ENCODE results near the gene VASH2.
"Not testable (repeated sequence)": the region's sequence is repeated elsewhere in the genome, so short reads cannot be mapped to it uniquely, and the experiment has no call there.

Gene VASH2

GRCh38 chr1:213008564-213008963, 58.2 kb downstream of the VASH2 start:
- no peak for TF ChIP-seq CTCF (IDR thresholded peaks at IDR 0.05; ENCODE audit: low read depth, low read length)
- DNase-seq (ENCODE audit: low read depth, low spot score): no peak
- H3K4me3 ChIP-seq (ENCODE audit: low read depth, low read length): no peak overlapping the region
- in situ Hi-C loops (cut with HindIII; ENCODE audit: low sequenced_read_pairs): no loop called here

GRCh38 chr1:213014642-213015041, 64.3 kb downstream of the VASH2 start:
- peak; percentile 29 for DNase-seq (ENCODE audit: low read depth, low spot score)
- peak overlapping the region; percentile 66 for H3K4me3 ChIP-seq (ENCODE audit: low read depth, low read length)
- in situ Hi-C loops (cut with HindIII; ENCODE audit: low sequenced_read_pairs): no loop called here
- TF ChIP-seq CTCF (IDR thresholded peaks at IDR 0.05; ENCODE audit: low read depth, low read length): no peak

GRCh38 chr1:213015099-213016050, 65.0 kb downstream of the VASH2 start, which contains the start of gene ANGEL2:
ANGEL2 (minus strand) TSS chr1:213015867; CDS start chr1:213015671, 196 bp downstream.
- in situ Hi-C loops (cut with HindIII; ENCODE audit: low sequenced_read_pairs): no loop called here
- no peak for TF ChIP-seq CTCF (IDR thresholded peaks at IDR 0.05; ENCODE audit: low read depth, low read length)
- H3K4me3 ChIP-seq (ENCODE audit: low read depth, low read length): peak within 1 kb of the TSS; percentile 66
- peak; percentile 98 for DNase-seq (ENCODE audit: low read depth, low spot score)

- no peak for TF ChIP-seq CTCF (IDR thresholded peaks at IDR 0.05; ENCODE audit: low read depth, low read length)
Measured at GRCh38 chr1:213017447-213018273, 67.3 kb downstream of the VASH2 start.

GRCh38 chr1:213019450-213019849, 69.1 kb downstream of the VASH2 start:
- TF ChIP-seq CTCF (IDR thresholded peaks at IDR 0.05; ENCODE audit: low read depth, low read length): no peak
- in situ Hi-C loops (cut with HindIII; ENCODE audit: low sequenced_read_pairs): no loop called here
- no peak overlapping the region for H3K4me3 ChIP-seq (ENCODE audit: low read depth, low read length)
- DNase-seq (ENCODE audit: low read depth, low spot score): no peak

More at GRCh38 chr1:213017447-213018273, 67.3 kb downstream of the VASH2 start:
- H3K4me3 ChIP-seq (ENCODE audit: low read depth, low read length): no peak overlapping the region
- DNase-seq (ENCODE audit: low read depth, low spot score): no peak
- in situ Hi-C loops (cut with HindIII; ENCODE audit: low sequenced_read_pairs): no loop called here

- no peak for DNase-seq (ENCODE audit: low read depth, low spot score)
- H3K4me3 ChIP-seq (ENCODE audit: low read depth, low read length): no peak overlapping the region
- TF ChIP-seq CTCF (IDR thresholded peaks at IDR 0.05; ENCODE audit: low read depth, low read length): no peak
- in situ Hi-C loops (cut with HindIII; ENCODE audit: low sequenced_read_pairs): no loop called here
Measured at GRCh38 chr1:213020016-213020415, 69.7 kb downstream of the VASH2 start.

- in situ Hi-C loops (cut with HindIII; ENCODE audit: low sequenced_read_pairs); H3K4me3 ChIP-seq (ENCODE audit: low read depth, low read length); DNase-seq (ENCODE audit: low read depth, low spot score): not testable (repeated sequence)
Measured at GRCh38 chr1:213027024-213027423, 76.7 kb downstream of the VASH2 start.

Data from astrocyte of the spinal cord (primary cell).